HCT116 (cell line): ENCODE results near the gene HORMAD2. TPM values are rescaled to one million over a fixed set of nuclear protein-coding genes. Genes with fewer than 3 reads are reported as not detected.

Experiments used
- ATAC-seq: fragments of 200-7000 bp; cut with Tn5 transposase; 2 replicates; pipeline ENCODE4 v1.9.1; 2020; ENCODE audit warnings: mild to moderate bottlenecking, moderate library complexity
- BruUV-seq: library from RNA; stranded (reverse); fragments of 400-500 nt; replicated peaks from 2 replicates; lab custom pipeline; 2021; lab: Mats Ljungman, UMichigan
- CTCF ChIA-PET: fragments of 300-600 bp; sonication (Branson Sonifier 250); formaldehyde crosslinking; loops from one replicate; lab custom pipeline; 2021; ENCODE audit warnings: antibody characterized with exemption; lab: Charles Lee
- POLR2A ChIA-PET: fragments of 300-600, 350-600 bp; sonication (Branson Sonifier 250); formaldehyde crosslinking; loops from one replicate; lab custom pipeline; 2021; ENCODE audit warnings: antibody characterized with exemption; lab: Charles Lee
- RAD21 ChIA-PET, 2 experiments: fragments of 300-600 bp; sonication (Branson Sonifier 250); formaldehyde crosslinking; loops; one replicate each; lab custom pipeline; 2023; ENCODE audit warnings: low total read pairs in 2 of 2; ENCODE audit not compliant: uncharacterized antibody in 2 of 2, unreplicated experiment in 2 of 2, low non-redundant PET in 1 of 2; lab: Charles Lee
- DNase-seq: peaks from one replicate; pipeline ENCODE4 v3.0.0-alpha.2; 2010; ENCODE audit warnings: low read depth, low spot score
- H2AFZ ChIP-seq: fragments of 200-600 bp; shearing (Covaris generic), sonication (generic); 2 replicates; pipeline ENCODE4 v1.6.1; 2017; ENCODE audit warnings: low read depth, mixed run types, mixed read lengths, antibody characterized with exemption, low read length; ENCODE audit not compliant: poor library complexity, severe bottlenecking
- H3K27ac ChIP-seq: 2 replicates; pipeline ENCODE4 v1.5.1; 2012; ENCODE audit warnings: low read depth, low read length
- H3K27me3 ChIP-seq: fragments of 200-600 bp; sonication (generic); 2 replicates; pipeline ENCODE4 v1.6.1; 2016; ENCODE audit warnings: mixed run types, low read length, mixed read lengths; ENCODE audit not compliant: insufficient read depth
- H3K36me3 ChIP-seq, 2 experiments: fragments of 200-500 bp in 1 of 2; fragments of 200-600 bp in 1 of 2; sonication (Bioruptor generic) in 1 of 2; sonication (generic) in 1 of 2; 2 replicates each; pipeline versions ENCODE4 v1.5.1 to v1.6.1; 2014 to 2016; ENCODE audit warnings: low read length in 2 of 2, inconsistent platforms in 1 of 2, mixed read lengths in 1 of 2, mixed run types in 1 of 2; ENCODE audit not compliant: insufficient read depth in 2 of 2, control insufficient read depth in 1 of 2
- H3K4me1 ChIP-seq, 2 experiments: fragments of 200-600 bp in 1 of 2; sonication (generic) in 1 of 2; 2 replicates each; pipeline versions ENCODE4 v1.5.1 to v1.6.1; 2012 to 2017; ENCODE audit warnings: low read length in 2 of 2, inconsistent platforms in 1 of 2, mild to moderate bottlenecking in 1 of 2, mixed read lengths in 1 of 2, mixed run types in 1 of 2, moderate library complexity in 1 of 2; ENCODE audit not compliant: insufficient read depth in 2 of 2, control insufficient read depth in 1 of 2
- H3K4me2 ChIP-seq: fragments of 200-600 bp; sonication (generic); 2 replicates; pipeline ENCODE4 v1.6.1; 2017; ENCODE audit warnings: mixed run types, low read length, mixed read lengths
- H3K4me3 ChIP-seq, 2 experiments: fragments of 200-600 bp in 1 of 2; sonication (generic) in 1 of 2; replicated peaks in 1 of 2; 2 replicates each; pipeline ENCODE4 v1.5.1; 2011 to 2016; ENCODE audit warnings: low read length in 2 of 2, control low read depth in 1 of 2, low read depth in 1 of 2, mild to moderate bottlenecking in 1 of 2, mixed read lengths in 1 of 2, mixed run types in 1 of 2
- H3K79me2 ChIP-seq: fragments of 200-600 bp; sonication (generic); 2 replicates; pipeline ENCODE4 v1.6.1; 2017; ENCODE audit warnings: mild to moderate bottlenecking, mixed run types, low read length, moderate library complexity, mixed read lengths; ENCODE audit not compliant: insufficient read depth
- H3K9ac ChIP-seq: fragments of 200-600 bp; sonication (generic); 2 replicates; pipeline ENCODE4 v1.6.1; 2016; ENCODE audit warnings: low read length, mixed read lengths
- H3K9me2 ChIP-seq: fragments of 200-600 bp; sonication (generic), shearing (Covaris generic); 2 replicates; pipeline ENCODE4 v1.6.1; 2017; ENCODE audit warnings: mixed run types, mild to moderate bottlenecking, moderate library complexity; ENCODE audit not compliant: insufficient read depth
- H3K9me3 ChIP-seq, 2 experiments: fragments of 200-500 bp in 1 of 2; fragments of 200-600 bp in 1 of 2; sonication (Bioruptor generic) in 1 of 2; sonication (generic) in 1 of 2; 2 replicates each; pipeline ENCODE4 v1.6.1; 2014 to 2017; ENCODE audit warnings: low read length in 2 of 2, mixed read lengths in 2 of 2, inconsistent platforms in 1 of 2, low read depth in 1 of 2, mild to moderate bottlenecking in 1 of 2, mixed run types in 1 of 2, moderate library complexity in 1 of 2; ENCODE audit not compliant: control insufficient read depth in 1 of 2, insufficient read depth in 1 of 2
- H4K20me1 ChIP-seq: fragments of 200-600 bp; sonication (generic), shearing (Covaris generic); 2 replicates; pipeline ENCODE4 v1.6.1; 2017; ENCODE audit warnings: mixed run types, mild to moderate bottlenecking, moderate library complexity; ENCODE audit not compliant: insufficient read depth
- CEBPB ChIP-seq: IDR thresholded peaks from 2 replicates; pipeline ENCODE4 v1.6.1; 2012; ENCODE audit warnings: low read depth
- EGR1 ChIP-seq: IDR thresholded peaks from 2 replicates; pipeline ENCODE4 v1.6.1; 2012; ENCODE audit warnings: low read depth
- ELF1 ChIP-seq: IDR thresholded peaks from 2 replicates; pipeline ENCODE4 v1.6.1; 2012; ENCODE audit warnings: low read depth, borderline replicate concordance
- EZH2 ChIP-seq: fragments of 200-600 bp; sonication (generic); IDR thresholded peaks from 2 replicates; pipeline ENCODE4 v1.6.1; 2017; ENCODE audit warnings: antibody characterized with exemption, mixed run types
- EZH2phosphoT487 ChIP-seq: fragments of 200-600 bp; IDR thresholded peaks from 2 replicates; pipeline ENCODE4 v1.6.1; 2018; ENCODE audit warnings: antibody characterized with exemption, borderline replicate concordance
- JUND ChIP-seq: IDR thresholded peaks from 2 replicates; pipeline ENCODE4 v1.6.1; 2012
- intact Hi-C: fragments of 100-400 bp; cut with micrococcal nuclease; formaldehyde crosslinking; loops from 2 replicates; pipeline ENCODE4 v1.10.0; 2022
- total RNA-seq: library from RNA; stranded (reverse); gene quantifications from one replicate; pipeline ENCODE4 v1.2.1, GENCODE V29; 2021; ENCODE audit not compliant: unreplicated experiment
- TF ChIP-seq, protein P1 (sequence below), 3 experiments: fragments of 200-600 bp in 1 of 3; sonication (generic) in 1 of 3; IDR thresholded peaks in 2 of 3; conservative IDR thresholded peaks in 1 of 3; 2 replicates each; pipeline ENCODE4 v1.5.1; 2012 to 2017; ENCODE audit warnings: low read depth in 2 of 3, low read length in 2 of 3, antibody characterized with exemption in 1 of 3, borderline replicate concordance in 1 of 3, control low read depth in 1 of 3, mild to moderate bottlenecking in 1 of 3, mixed read lengths in 1 of 3, mixed run types in 1 of 3, moderate library complexity in 1 of 3; ENCODE audit not compliant: insufficient read depth in 1 of 3
- TF ChIP-seq, protein P2 (sequence below): IDR thresholded peaks from 2 replicates; pipeline ENCODE4 v1.6.1; 2012
- TF ChIP-seq, protein P3 (sequence below): IDR thresholded peaks from 2 replicates; pipeline ENCODE4 v1.6.1; 2012

Gene HORMAD2
- total RNA-seq, 1 experiment from 2014 or later = not detected

DNA sequence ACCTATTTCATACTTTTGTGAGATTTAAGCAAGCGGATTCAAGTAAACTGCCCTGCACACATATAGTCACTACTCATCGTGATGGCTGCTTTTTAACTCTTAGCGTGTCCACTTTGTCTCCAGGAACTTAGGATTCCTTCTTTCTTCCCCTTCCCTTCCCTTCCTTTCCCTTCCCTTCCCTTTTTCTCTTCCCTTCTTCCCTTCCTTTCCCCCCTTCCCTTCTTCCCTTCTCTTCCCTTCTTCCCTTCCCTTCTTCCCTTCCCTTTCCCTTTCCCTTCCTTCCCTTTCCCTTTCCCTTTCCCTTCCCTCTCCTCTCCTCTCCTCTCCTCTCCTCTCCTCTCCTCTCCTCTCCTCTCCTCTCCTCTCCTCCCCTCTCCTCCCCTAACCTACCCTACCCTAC is 100.4 kb downstream of the HORMAD2 start:
- ChIA-PET CTCF (no interaction called here), POLR2A (interaction anchor here (0.9 to 2.6 kb wide), 2 partner anchors 10 to 63 kb away, joined by 3 to 8 read pairs; no protein-coding TSS in a partner anchor), RAD21 (no interaction called here)
- ATAC-seq (no peak), DNase-seq (no peak)
- H3K4me2 ChIP-seq = no peak overlapping the region
- peaks cover 0 to 32% of the 10 kb centered on the region in 2 experiments; a peak in 2 of 4 replicates for H3K4me1 ChIP-seq
- H3K9me2 ChIP-seq = no peaks in the 10 kb centered on the region
- intact Hi-C loops = no loop called here
- no peak overlapping the region for H3K27ac ChIP-seq
- no peaks in the 10 kb centered on the region for H4K20me1 ChIP-seq
- H3K27me3 ChIP-seq = no peaks in the 10 kb centered on the region
- no peaks in the 10 kb centered on the region for H3K79me2 ChIP-seq
- no peak overlapping the region for H3K9ac ChIP-seq
- no peaks in the 10 kb centered on the region for H3K36me3 ChIP-seq
- TF ChIP-seq EZH2phosphoT487 = no peak
- no peak for TF ChIP-seq EGR1
- TF ChIP-seq CEBPB = no peak
- TF ChIP-seq JUND = no peak
- no peak for TF ChIP-seq EZH2
- TF ChIP-seq, protein P1, sequence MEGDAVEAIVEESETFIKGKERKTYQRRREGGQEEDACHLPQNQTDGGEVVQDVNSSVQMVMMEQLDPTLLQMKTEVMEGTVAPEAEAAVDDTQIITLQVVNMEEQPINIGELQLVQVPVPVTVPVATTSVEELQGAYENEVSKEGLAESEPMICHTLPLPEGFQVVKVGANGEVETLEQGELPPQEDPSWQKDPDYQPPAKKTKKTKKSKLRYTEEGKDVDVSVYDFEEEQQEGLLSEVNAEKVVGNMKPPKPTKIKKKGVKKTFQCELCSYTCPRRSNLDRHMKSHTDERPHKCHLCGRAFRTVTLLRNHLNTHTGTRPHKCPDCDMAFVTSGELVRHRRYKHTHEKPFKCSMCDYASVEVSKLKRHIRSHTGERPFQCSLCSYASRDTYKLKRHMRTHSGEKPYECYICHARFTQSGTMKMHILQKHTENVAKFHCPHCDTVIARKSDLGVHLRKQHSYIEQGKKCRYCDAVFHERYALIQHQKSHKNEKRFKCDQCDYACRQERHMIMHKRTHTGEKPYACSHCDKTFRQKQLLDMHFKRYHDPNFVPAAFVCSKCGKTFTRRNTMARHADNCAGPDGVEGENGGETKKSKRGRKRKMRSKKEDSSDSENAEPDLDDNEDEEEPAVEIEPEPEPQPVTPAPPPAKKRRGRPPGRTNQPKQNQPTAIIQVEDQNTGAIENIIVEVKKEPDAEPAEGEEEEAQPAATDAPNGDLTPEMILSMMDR (IDR thresholded peaks at IDR 0.05 in 2 of 3, conservative IDR thresholded peaks at IDR 0.05 in 1 of 3; ENCODE audit: borderline replicate concordance in 1 of 3, insufficient read depth in 1 of 3, low read depth in 2 of 3, low read length in 2 of 3) = no peak
- TF ChIP-seq ELF1 = no peak
- TF ChIP-seq, protein P2, sequence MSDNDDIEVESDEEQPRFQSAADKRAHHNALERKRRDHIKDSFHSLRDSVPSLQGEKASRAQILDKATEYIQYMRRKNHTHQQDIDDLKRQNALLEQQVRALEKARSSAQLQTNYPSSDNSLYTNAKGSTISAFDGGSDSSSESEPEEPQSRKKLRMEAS = no peak
- TF ChIP-seq, protein P3, sequence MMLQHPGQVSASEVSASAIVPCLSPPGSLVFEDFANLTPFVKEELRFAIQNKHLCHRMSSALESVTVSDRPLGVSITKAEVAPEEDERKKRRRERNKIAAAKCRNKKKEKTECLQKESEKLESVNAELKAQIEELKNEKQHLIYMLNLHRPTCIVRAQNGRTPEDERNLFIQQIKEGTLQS = no peak
- H3K9me3 ChIP-seq = no peaks in the 10 kb centered on the region
- no peak overlapping the region for H3K4me3 ChIP-seq
- H2AFZ ChIP-seq = no peak overlapping the region
- BruUV-seq = no TSS peak
